Measurements from ENCODE around the gene PTPRD. TPM values are rescaled to one million over a fixed set of nuclear protein-coding genes. Genes with fewer than 3 reads are reported as not detected.

PTPRD gene
- total and polyA plus RNA-seq, 2 experiments from 2014 or later: 11.5 to 58.0 TPM

DNA sequence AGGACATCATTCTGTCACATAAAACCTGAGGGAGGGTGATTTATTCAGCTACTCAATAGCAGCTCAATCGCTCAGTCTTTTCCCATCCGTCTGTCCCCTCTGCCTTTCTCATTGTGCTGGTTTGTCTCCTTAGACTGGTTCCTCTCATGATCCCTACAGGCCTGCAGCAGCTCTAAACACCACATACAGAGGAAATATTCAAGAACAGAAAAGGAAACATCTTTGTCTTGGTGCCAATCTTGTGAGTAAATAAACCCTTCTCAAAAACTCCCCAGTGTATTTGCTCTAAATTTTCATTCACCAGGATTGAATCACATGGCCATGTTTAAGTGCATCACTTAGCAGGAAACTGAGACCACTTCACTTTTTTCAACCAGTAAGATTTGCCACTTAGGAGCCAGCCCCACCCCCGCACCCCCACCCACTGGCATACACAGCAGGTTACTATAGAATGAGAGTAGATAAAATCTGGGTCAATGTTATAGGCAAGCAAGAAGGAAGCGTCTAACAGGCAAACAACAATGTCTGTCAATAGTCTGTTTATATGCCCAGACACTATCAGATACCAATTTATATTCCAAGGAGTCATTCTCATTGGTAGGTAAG lies 1917.7 kb downstream of the PTPRD start:
- Mint-ChIP-seq H3K36me3 (ENCODE audit: low read depth) (no peaks in the 10 kb centered on the region; the same call in 2 of the 3 replicates), H3K9me3 (no peaks in the 10 kb centered on the region), H3K4me1 (peaks cover 63% of the 10 kb centered on the region), H3K27ac (peak overlapping the region; percentile 59), H3K4me3 (no peak overlapping the region), H3K27me3 (ENCODE audit: insufficient read depth, low read depth, poor library complexity) (no peaks in the 10 kb centered on the region)
- DNase-seq (ENCODE audit: low spot score): no peak
- 0 out of 2 replicates have a peak overlapping the region, but pooled peaks have one; percentile 28 for H3K4me2 ChIP-seq
- no peaks in the 10 kb centered on the region for H3K9me2 ChIP-seq (ENCODE audit: insufficient read depth)
- H3K4me3 ChIP-seq: no peak overlapping the region
- H3K4me1 ChIP-seq (ENCODE audit: insufficient read depth): peaks cover 55% of the 10 kb centered on the region
- H2AFZ ChIP-seq: no peak overlapping the region
- H3K27ac ChIP-seq (ENCODE audit: low read depth): peak overlapping the region; percentile 76
- H3F3A ChIP-seq (replicated peaks; ENCODE audit: low read depth): no peaks in the 10 kb centered on the region
- no peaks in the 10 kb centered on the region; the same call in 1 of the 2 replicates for H3K79me2 ChIP-seq (replicated peaks; ENCODE audit: insufficient read depth)
- H3K36me3 ChIP-seq (ENCODE audit: insufficient read depth): no peaks in the 10 kb centered on the region
- H4K20me1 ChIP-seq (replicated peaks; ENCODE audit: insufficient read depth): no peaks in the 10 kb centered on the region
- no peaks in the 10 kb centered on the region for H3K27me3 ChIP-seq (ENCODE audit: insufficient read depth)
- peak; percentile 83 for ATAC-seq
- TF ChIP-seq STAT1 (IDR thresholded peaks at IDR 0.05; ENCODE audit: unreplicated experiment): no peak
- no peak for TF ChIP-seq CREB1 (CRISPR knock-in tag; IDR thresholded peaks at IDR 0.05; ENCODE audit: low read depth)
- no peak for TF ChIP-seq ZNF114 (CRISPR knock-in tag; IDR thresholded peaks at IDR 0.05)
- no peak for TF ChIP-seq POLR2AphosphoS5 (IDR thresholded peaks at IDR 0.05; ENCODE audit: low read depth)
- TF ChIP-seq, protein P1, sequence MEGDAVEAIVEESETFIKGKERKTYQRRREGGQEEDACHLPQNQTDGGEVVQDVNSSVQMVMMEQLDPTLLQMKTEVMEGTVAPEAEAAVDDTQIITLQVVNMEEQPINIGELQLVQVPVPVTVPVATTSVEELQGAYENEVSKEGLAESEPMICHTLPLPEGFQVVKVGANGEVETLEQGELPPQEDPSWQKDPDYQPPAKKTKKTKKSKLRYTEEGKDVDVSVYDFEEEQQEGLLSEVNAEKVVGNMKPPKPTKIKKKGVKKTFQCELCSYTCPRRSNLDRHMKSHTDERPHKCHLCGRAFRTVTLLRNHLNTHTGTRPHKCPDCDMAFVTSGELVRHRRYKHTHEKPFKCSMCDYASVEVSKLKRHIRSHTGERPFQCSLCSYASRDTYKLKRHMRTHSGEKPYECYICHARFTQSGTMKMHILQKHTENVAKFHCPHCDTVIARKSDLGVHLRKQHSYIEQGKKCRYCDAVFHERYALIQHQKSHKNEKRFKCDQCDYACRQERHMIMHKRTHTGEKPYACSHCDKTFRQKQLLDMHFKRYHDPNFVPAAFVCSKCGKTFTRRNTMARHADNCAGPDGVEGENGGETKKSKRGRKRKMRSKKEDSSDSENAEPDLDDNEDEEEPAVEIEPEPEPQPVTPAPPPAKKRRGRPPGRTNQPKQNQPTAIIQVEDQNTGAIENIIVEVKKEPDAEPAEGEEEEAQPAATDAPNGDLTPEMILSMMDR (conservative IDR thresholded peaks at IDR 0.05; ENCODE audit: low read depth in 2 of 2): no peak
- TF ChIP-seq ZNF331 (CRISPR knock-in tag; IDR thresholded peaks at IDR 0.05; ENCODE audit: low read depth): no peak
- TF ChIP-seq JUNB (IDR thresholded peaks at IDR 0.05; ENCODE audit: unreplicated experiment): no peak
- no peak for TF ChIP-seq ZNF462 (CRISPR knock-in tag; IDR thresholded peaks at IDR 0.05)
- TF ChIP-seq NANOG (IDR thresholded peaks at IDR 0.05; ENCODE audit: borderline replicate concordance): no peak
- TF ChIP-seq, protein P2, sequence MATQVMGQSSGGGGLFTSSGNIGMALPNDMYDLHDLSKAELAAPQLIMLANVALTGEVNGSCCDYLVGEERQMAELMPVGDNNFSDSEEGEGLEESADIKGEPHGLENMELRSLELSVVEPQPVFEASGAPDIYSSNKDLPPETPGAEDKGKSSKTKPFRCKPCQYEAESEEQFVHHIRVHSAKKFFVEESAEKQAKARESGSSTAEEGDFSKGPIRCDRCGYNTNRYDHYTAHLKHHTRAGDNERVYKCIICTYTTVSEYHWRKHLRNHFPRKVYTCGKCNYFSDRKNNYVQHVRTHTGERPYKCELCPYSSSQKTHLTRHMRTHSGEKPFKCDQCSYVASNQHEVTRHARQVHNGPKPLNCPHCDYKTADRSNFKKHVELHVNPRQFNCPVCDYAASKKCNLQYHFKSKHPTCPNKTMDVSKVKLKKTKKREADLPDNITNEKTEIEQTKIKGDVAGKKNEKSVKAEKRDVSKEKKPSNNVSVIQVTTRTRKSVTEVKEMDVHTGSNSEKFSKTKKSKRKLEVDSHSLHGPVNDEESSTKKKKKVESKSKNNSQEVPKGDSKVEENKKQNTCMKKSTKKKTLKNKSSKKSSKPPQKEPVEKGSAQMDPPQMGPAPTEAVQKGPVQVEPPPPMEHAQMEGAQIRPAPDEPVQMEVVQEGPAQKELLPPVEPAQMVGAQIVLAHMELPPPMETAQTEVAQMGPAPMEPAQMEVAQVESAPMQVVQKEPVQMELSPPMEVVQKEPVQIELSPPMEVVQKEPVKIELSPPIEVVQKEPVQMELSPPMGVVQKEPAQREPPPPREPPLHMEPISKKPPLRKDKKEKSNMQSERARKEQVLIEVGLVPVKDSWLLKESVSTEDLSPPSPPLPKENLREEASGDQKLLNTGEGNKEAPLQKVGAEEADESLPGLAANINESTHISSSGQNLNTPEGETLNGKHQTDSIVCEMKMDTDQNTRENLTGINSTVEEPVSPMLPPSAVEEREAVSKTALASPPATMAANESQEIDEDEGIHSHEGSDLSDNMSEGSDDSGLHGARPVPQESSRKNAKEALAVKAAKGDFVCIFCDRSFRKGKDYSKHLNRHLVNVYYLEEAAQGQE (IDR thresholded peaks at IDR 0.05; ENCODE audit: unreplicated experiment): no peak
- TF ChIP-seq, protein P3, sequence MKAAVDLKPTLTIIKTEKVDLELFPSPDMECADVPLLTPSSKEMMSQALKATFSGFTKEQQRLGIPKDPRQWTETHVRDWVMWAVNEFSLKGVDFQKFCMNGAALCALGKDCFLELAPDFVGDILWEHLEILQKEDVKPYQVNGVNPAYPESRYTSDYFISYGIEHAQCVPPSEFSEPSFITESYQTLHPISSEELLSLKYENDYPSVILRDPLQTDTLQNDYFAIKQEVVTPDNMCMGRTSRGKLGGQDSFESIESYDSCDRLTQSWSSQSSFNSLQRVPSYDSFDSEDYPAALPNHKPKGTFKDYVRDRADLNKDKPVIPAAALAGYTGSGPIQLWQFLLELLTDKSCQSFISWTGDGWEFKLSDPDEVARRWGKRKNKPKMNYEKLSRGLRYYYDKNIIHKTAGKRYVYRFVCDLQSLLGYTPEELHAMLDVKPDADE (IDR thresholded peaks at IDR 0.05): no peak
- TF ChIP-seq EZH2phosphoT487 (IDR thresholded peaks at IDR 0.05; ENCODE audit: unreplicated experiment): no peak
- no peak for TF ChIP-seq EZH2 (IDR thresholded peaks at IDR 0.05; ENCODE audit: low read depth, unreplicated experiment)
